BLaER1 treated with 17β-estradiol and CSF1 and Interleukin-3, amounts not matched to agents 10 nM and 100 nM (cell line): ENCODE measurements around the gene FOXP1.
A peak's percentile ranks its signal among the peaks of the same experiment; 100 is the strongest.

Experiments used
- H3K27ac ChIP-seq, 11 experiments: shearing (Covaris generic); formaldehyde crosslinking; 2 replicates each; pipeline ENCODE4 v1.8.1; 2022
- H3K27me3 ChIP-seq, 11 experiments: shearing (Covaris generic); formaldehyde crosslinking; 2 replicates each; pipeline ENCODE4 v1.8.1; 2022
- H3K36me3 ChIP-seq, 11 experiments: shearing (Covaris generic); formaldehyde crosslinking; 2 replicates each; pipeline ENCODE4 v1.8.1; 2022
- H3K4me1 ChIP-seq, 10 experiments: shearing (Covaris generic); formaldehyde crosslinking; 2 replicates each; pipeline ENCODE4 v1.8.1; 2022
- H3K4me2 ChIP-seq, 11 experiments: shearing (Covaris generic); formaldehyde crosslinking; 2 replicates each; pipeline ENCODE4 v1.8.1; 2022
- H3K4me3 ChIP-seq, 10 experiments: shearing (Covaris generic); formaldehyde crosslinking; 2 replicates each; pipeline ENCODE4 v1.8.1; 2022
- H3K9ac ChIP-seq, 11 experiments: shearing (Covaris generic); formaldehyde crosslinking; 2 replicates each; pipeline ENCODE4 v1.8.1; 2022
- H3K9me3 ChIP-seq, 11 experiments: shearing (Covaris generic); formaldehyde crosslinking; replicated peaks in 1 of 11; 2 replicates each; pipeline ENCODE4 v1.8.1; 2022
- H4K20me1 ChIP-seq, 11 experiments: shearing (Covaris generic); formaldehyde crosslinking; 2 replicates each; pipeline ENCODE4 v1.8.1; 2022
- Cebpa-rat ChIP-seq, 11 experiments: shearing (Covaris generic); IDR thresholded peaks; 2 replicates each; pipeline ENCODE4 v1.8.1; 2022

Gene FOXP1

GRCh38 chr3:70999730-71000129, 583.8 kb downstream of the FOXP1 start:
- Histone ChIP-seq H3K27me3 (no peaks in the 10 kb centered on the region), H3K4me1 (peaks cover 0 to 10% (median 0%) of the 10 kb centered on the region in 10 experiments; a peak in 5 of 20 replicates), H3K36me3 (peaks cover 15 to 50% (median 25%) of the 10 kb centered on the region in 11 experiments; a peak in 16 of 22 replicates), H3K9me3 (no peaks in the 10 kb centered on the region), H3K4me2 (peak overlapping the region in 2 of 11 experiments; percentile 27 to 45; a peak in 3 of 22 replicates), H3K4me3 (no peak overlapping the region), H3K27ac (no peak overlapping the region), H3K9ac (no peak overlapping the region), H4K20me1 (no peaks in the 10 kb centered on the region)
- TF ChIP-seq Cebpa-rat (IDR thresholded peaks at IDR 0.05): no peak

DNA sequence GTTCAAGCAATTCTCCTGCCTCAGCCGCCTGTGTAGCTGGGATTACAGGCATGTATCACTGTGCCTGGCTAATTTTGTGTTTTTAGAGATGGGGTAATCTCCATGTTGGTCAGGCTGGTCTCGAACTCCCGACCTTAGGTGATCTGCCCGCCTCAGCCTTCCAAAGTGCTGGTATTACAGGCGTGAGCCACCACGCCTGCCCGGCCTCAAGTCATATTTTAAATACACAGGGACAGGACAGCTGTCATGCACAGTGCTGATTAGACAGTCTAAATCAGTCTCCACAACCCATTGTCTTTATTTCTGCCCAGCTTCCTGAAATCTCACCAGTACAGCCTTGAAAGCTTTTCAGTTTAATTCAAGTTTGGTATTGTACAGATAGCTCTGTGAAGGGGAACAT, 587.4 kb downstream of the FOXP1 start:
- Histone ChIP-seq H3K9ac (no peak overlapping the region), H3K4me2 (no peak overlapping the region), H3K36me3 (peaks cover 28 to 86% (median 55%) of the 10 kb centered on the region in 11 experiments; a peak in 21 of 22 replicates), H3K27me3 (no peaks in the 10 kb centered on the region), H3K9me3 (peaks cover 0 to 11% (median 3%) of the 10 kb centered on the region in 11 experiments; a peak in 4 of 22 replicates), H3K4me1 (peaks cover 0 to 10% (median 0%) of the 10 kb centered on the region in 10 experiments; a peak in 5 of 20 replicates), H3K27ac (no peak overlapping the region), H4K20me1 (no peaks in the 10 kb centered on the region), H3K4me3 (no peak overlapping the region)
- no peak for TF ChIP-seq Cebpa-rat (IDR thresholded peaks at IDR 0.05)

- Histone ChIP-seq H3K27me3 (no peaks in the 10 kb centered on the region), H3K9me3 (peaks cover 0 to 13% (median 3%) of the 10 kb centered on the region in 11 experiments; a peak in 7 of 22 replicates), H3K36me3 (peaks cover 28 to 81% (median 52%) of the 10 kb centered on the region in 11 experiments; a peak in 21 of 22 replicates)
Measured at GRCh38 chr3:70994644-70995043, 588.9 kb downstream of the FOXP1 start.

DNA sequence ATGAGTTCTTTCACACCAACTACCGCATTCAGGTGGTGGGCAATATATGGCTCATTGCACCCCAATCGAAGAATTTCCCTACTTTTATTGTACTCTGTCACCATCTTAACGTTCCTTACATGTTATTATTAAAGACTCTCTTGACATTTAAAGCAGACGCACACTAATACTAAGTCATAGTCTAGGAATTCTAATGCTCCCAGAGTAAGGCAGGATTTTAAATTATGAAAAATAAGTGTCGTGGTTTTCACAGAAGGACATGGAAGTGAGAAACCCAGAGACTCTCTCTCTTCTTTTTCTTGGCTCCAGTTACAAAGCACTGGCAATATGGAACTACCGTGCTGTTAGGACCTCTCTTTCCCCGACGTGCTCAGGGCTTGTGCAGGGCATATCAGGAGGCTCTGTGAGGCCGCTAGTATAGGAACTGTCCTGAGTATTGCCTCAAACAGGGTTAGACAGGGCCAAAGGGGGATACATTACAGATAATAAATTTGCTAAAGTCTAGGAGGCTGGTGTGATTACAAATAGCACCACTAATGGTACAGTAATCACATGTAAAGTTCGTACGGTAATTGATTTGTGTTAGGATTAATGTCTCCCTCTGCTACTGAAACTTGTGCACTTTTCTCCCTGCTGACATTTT, 590.8 kb downstream of the FOXP1 start:
- no peak overlapping the region for H3K4me3 ChIP-seq
- no peak overlapping the region for H3K9ac ChIP-seq
- H3K27ac ChIP-seq: no peak overlapping the region
- 0 out of 20 replicates have a peak, but pooled peaks cover 0 to 3% (median 0%) of the 10 kb centered on the region in 10 experiments for H3K4me1 ChIP-seq
- H3K27me3 ChIP-seq: no peaks in the 10 kb centered on the region
- no peak for TF ChIP-seq Cebpa-rat (IDR thresholded peaks at IDR 0.05)
- no peaks in the 10 kb centered on the region for H4K20me1 ChIP-seq
- peaks cover 0 to 16% (median 8%) of the 10 kb centered on the region in 11 experiments; a peak in 9 of 22 replicates for H3K9me3 ChIP-seq
- no peak overlapping the region for H3K4me2 ChIP-seq
- H3K36me3 ChIP-seq: peaks cover 36 to 87% (median 54%) of the 10 kb centered on the region in 11 experiments

More at GRCh38 chr3:70994644-70995043, 588.9 kb downstream of the FOXP1 start:
- H3K4me2 ChIP-seq: no peak overlapping the region
- H3K4me3 ChIP-seq: no peak overlapping the region
- peaks cover 0 to 2% (median 0%) of the 10 kb centered on the region in 10 experiments; a peak in 5 of 20 replicates for H3K4me1 ChIP-seq
- TF ChIP-seq Cebpa-rat (IDR thresholded peaks at IDR 0.05): no peak
- H3K9ac ChIP-seq: no peak overlapping the region
- no peaks in the 10 kb centered on the region for H4K20me1 ChIP-seq
- no peak overlapping the region for H3K27ac ChIP-seq

- no peak for TF ChIP-seq Cebpa-rat (IDR thresholded peaks at IDR 0.05)
- H3K4me1 ChIP-seq: 0 out of 20 replicates have a peak, but pooled peaks cover 0 to 3% (median 0%) of the 10 kb centered on the region in 10 experiments
- H3K9ac ChIP-seq: no peak overlapping the region
- no peak overlapping the region for H3K27ac ChIP-seq
- H3K9me3 ChIP-seq: peaks cover 0 to 18% (median 8%) of the 10 kb centered on the region in 11 experiments; a peak in 9 of 22 replicates
- H3K4me2 ChIP-seq: no peak overlapping the region
- no peak overlapping the region for H3K4me3 ChIP-seq
- H3K27me3 ChIP-seq: no peaks in the 10 kb centered on the region
- no peaks in the 10 kb centered on the region for H4K20me1 ChIP-seq
- peaks cover 39 to 87% (median 58%) of the 10 kb centered on the region in 11 experiments for H3K36me3 ChIP-seq
Measured at GRCh38 chr3:70992131-70992530, 591.4 kb downstream of the FOXP1 start.

GRCh38 chr3:70990723-70991122, 592.8 kb downstream of the FOXP1 start:
- Histone ChIP-seq H3K27ac (no peak overlapping the region), H4K20me1 (no peaks in the 10 kb centered on the region), H3K36me3 (peaks cover 42 to 87% (median 60%) of the 10 kb centered on the region in 11 experiments), H3K4me2 (no peak overlapping the region), H3K9ac (no peak overlapping the region), H3K27me3 (no peaks in the 10 kb centered on the region), H3K9me3 (peaks cover 0 to 18% (median 8%) of the 10 kb centered on the region in 11 experiments; a peak in 9 of 22 replicates), H3K4me3 (no peak overlapping the region), H3K4me1 (0 out of 20 replicates have a peak, but pooled peaks cover 0 to 3% (median 0%) of the 10 kb centered on the region in 10 experiments)
- no peak for TF ChIP-seq Cebpa-rat (IDR thresholded peaks at IDR 0.05)

DNA sequence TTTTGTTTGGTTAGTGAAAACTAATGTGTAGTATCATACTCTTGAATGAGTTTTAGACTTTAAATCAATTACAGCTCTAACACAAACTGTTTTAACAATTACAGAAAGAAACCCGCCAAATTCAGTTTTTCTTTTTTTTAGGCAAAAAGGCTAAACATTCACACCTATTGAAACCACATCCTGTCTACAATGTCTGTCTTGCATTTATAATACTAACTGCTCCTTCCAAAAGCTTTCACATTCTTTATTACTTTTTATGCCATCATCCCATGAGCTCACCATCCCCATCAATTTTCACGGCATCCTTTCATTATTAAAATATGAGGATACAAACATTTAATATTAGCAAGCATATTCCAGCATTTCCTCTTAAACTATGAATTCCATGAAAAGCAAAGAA, 593.3 kb downstream of the FOXP1 start:
- H4K20me1 ChIP-seq: no peaks in the 10 kb centered on the region
- H3K4me1 ChIP-seq: 0 out of 20 replicates have a peak, but pooled peaks cover 0 to 3% (median 0%) of the 10 kb centered on the region in 10 experiments
- no peak overlapping the region for H3K9ac ChIP-seq
- H3K36me3 ChIP-seq: peaks cover 47 to 88% (median 61%) of the 10 kb centered on the region in 11 experiments
- peaks cover 0 to 18% (median 8%) of the 10 kb centered on the region in 11 experiments; a peak in 9 of 22 replicates for H3K9me3 ChIP-seq
- no peak overlapping the region for H3K4me2 ChIP-seq
- no peak overlapping the region for H3K4me3 ChIP-seq
- no peak overlapping the region for H3K27ac ChIP-seq
- TF ChIP-seq Cebpa-rat (IDR thresholded peaks at IDR 0.05): no peak
- H3K27me3 ChIP-seq: no peaks in the 10 kb centered on the region

DNA sequence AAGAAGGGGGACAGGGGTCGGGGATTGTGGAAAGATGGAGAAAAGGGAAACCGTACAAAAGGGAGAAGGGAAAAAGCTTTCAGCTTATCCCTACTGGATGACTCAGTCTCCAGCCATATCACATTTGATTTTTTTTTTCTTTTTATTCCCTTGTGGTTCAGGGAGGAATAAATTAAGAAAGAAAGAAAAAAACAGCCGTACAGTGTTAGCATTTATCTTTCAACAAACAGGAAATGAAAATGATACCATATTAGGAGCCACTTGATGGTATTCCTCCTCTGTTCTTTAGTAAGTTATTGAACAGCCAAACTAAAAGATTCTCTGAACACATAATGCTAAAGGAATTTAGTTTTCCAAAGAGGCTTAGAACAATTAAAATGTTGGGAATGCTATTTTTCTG, 594.4 kb downstream of the FOXP1 start:
- no peak for TF ChIP-seq Cebpa-rat (IDR thresholded peaks at IDR 0.05)
- no peaks in the 10 kb centered on the region for H4K20me1 ChIP-seq

GRCh38 chr3:70988111-70988510, 595.4 kb downstream of the FOXP1 start:
- no peak overlapping the region for H3K4me2 ChIP-seq

More for the DNA sequence above, 594.4 kb downstream of the FOXP1 start:
- H3K36me3 ChIP-seq: peaks cover 45 to 88% (median 65%) of the 10 kb centered on the region in 11 experiments
- H3K27ac ChIP-seq: no peak overlapping the region
- no peak overlapping the region for H3K9ac ChIP-seq
- no peak overlapping the region for H3K4me3 ChIP-seq
- no peak overlapping the region for H3K4me2 ChIP-seq
- H3K9me3 ChIP-seq: peaks cover 0 to 18% (median 8%) of the 10 kb centered on the region in 11 experiments; a peak in 9 of 22 replicates
- H3K27me3 ChIP-seq: no peaks in the 10 kb centered on the region
- 0 out of 20 replicates have a peak, but pooled peaks cover 0 to 3% (median 0%) of the 10 kb centered on the region in 10 experiments for H3K4me1 ChIP-seq

More at GRCh38 chr3:70988111-70988510, 595.4 kb downstream of the FOXP1 start:
- no peak for TF ChIP-seq Cebpa-rat (IDR thresholded peaks at IDR 0.05)
- Histone ChIP-seq H3K27me3 (no peaks in the 10 kb centered on the region), H4K20me1 (no peaks in the 10 kb centered on the region), H3K36me3 (peaks cover 41 to 81% (median 57%) of the 10 kb centered on the region in 11 experiments), H3K4me3 (no peak overlapping the region), H3K27ac (no peak overlapping the region), H3K9ac (no peak overlapping the region), H3K4me1 (peaks cover under 1 to 11% (median 3%) of the 10 kb centered on the region in 10 experiments; a peak in 17 of 20 replicates), H3K9me3 (peaks cover 0 to 18% (median 8%) of the 10 kb centered on the region in 11 experiments; a peak in 9 of 22 replicates)
